Stimulated activated CD4-positive, alpha-beta T cell treated with anti-CD3 and anti-CD28 coated beads, Interleukin-4, amount 100 ng/mL, for 4 hours (primary cell): ENCODE results near the gene GOLGA6L25.
"Not testable (repeated sequence)": the region's sequence is repeated elsewhere in the genome, so short reads cannot be mapped to it uniquely, and the experiment has no call there.

Source experiments
- DNase-seq, 2 experiments: peaks; one replicate each; pipeline ENCODE4 v3.0.0-alpha.2; 2020

The GOLGA6L25 gene

GRCh38 chr15:28553268-28553667 lies at the start of gene GOLGA6L25:
Gene GOLGA6L25, plus strand, starts transcription at chr15:28553568. Its CDS starts 61 bp downstream, at chr15:28553629.
- not testable (repeated sequence) for DNase-seq

- DNase-seq, result not testable (repeated sequence)
Measured at GRCh38 chr15:28508217-28508889, 45.0 kb upstream of the GOLGA6L25 start.

- not testable (repeated sequence) for DNase-seq
Measured at GRCh38 chr15:28514128-28514527, 39.2 kb upstream of the GOLGA6L25 start.

- not testable (repeated sequence) for DNase-seq
Measured at GRCh38 chr15:28515208-28515607, 38.2 kb upstream of the GOLGA6L25 start.

GRCh38 chr15:28532954-28533353 lies 20.4 kb upstream of the GOLGA6L25 start, which contains the start of gene GOLGA8G:
Gene GOLGA8G, minus strand, starts transcription at chr15:28532971. Its CDS starts 62 bp downstream, at chr15:28532909.
- not testable (repeated sequence) for DNase-seq

- DNase-seq, result not testable (repeated sequence)
Measured at GRCh38 chr15:28573351-28573750, 20.0 kb downstream of the GOLGA6L25 start.

- DNase-seq, result not testable (repeated sequence)
Measured at GRCh38 chr15:28588977-28589606, 35.7 kb downstream of the GOLGA6L25 start.

GRCh38 chr15:28589769-28590168 lies 36.4 kb downstream of the GOLGA6L25 start:
- DNase-seq, result not testable (repeated sequence)

GRCh38 chr15:28592395-28592794 lies 39.0 kb downstream of the GOLGA6L25 start:
- not testable (repeated sequence) for DNase-seq

GRCh38 chr15:28593424-28594129 lies 40.2 kb downstream of the GOLGA6L25 start:
- DNase-seq, result not testable (repeated sequence)

GRCh38 chr15:28597471-28597870 lies 44.1 kb downstream of the GOLGA6L25 start:
- not testable (repeated sequence) for DNase-seq

GRCh38 chr15:28598209-28598608 lies 44.8 kb downstream of the GOLGA6L25 start:
- DNase-seq, result not testable (repeated sequence)

GRCh38 chr15:28602152-28602551 lies 48.8 kb downstream of the GOLGA6L25 start:
- not testable (repeated sequence) for DNase-seq
